ENCODE results near the gene NEBL.

The NEBL gene

DNA sequence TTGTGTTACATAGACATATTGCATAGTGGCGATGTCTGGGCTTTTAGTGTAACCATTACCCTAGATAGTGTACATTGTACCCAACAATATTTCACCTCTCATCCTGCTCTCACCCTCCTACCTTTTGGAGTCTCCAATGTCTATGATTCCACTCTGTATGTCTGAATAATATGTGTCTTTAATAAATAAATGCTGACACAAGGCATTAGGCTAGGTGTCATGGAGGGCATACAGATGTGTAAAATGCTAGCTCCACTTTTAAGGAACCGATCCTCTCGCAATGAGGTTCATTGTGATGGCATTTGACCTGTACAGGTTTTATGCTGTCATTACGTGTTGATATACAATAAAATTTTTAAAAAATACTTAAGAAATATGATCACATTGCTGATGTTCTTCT, 74.3 kb downstream of the NEBL start:
- no peak overlapping the region for H3K4me3 ChIP-seq (replicated peaks; ENCODE audit: low read depth, low read length)
- H3K27me3 ChIP-seq (replicated peaks; ENCODE audit: control insufficient read depth, insufficient read depth, low read length): no peaks in the 10 kb centered on the region
- TF ChIP-seq, protein P1, sequence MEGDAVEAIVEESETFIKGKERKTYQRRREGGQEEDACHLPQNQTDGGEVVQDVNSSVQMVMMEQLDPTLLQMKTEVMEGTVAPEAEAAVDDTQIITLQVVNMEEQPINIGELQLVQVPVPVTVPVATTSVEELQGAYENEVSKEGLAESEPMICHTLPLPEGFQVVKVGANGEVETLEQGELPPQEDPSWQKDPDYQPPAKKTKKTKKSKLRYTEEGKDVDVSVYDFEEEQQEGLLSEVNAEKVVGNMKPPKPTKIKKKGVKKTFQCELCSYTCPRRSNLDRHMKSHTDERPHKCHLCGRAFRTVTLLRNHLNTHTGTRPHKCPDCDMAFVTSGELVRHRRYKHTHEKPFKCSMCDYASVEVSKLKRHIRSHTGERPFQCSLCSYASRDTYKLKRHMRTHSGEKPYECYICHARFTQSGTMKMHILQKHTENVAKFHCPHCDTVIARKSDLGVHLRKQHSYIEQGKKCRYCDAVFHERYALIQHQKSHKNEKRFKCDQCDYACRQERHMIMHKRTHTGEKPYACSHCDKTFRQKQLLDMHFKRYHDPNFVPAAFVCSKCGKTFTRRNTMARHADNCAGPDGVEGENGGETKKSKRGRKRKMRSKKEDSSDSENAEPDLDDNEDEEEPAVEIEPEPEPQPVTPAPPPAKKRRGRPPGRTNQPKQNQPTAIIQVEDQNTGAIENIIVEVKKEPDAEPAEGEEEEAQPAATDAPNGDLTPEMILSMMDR (IDR thresholded peaks at IDR 0.05; ENCODE audit: insufficient read depth, low read length, poor library complexity, severe bottlenecking): no peak
- H3K36me3 ChIP-seq (ENCODE audit: control insufficient read depth, insufficient read depth, low read length): no peaks in the 10 kb centered on the region
- DNase-seq (ENCODE audit: extremely low read depth, insufficient read length): no peak

DNA sequence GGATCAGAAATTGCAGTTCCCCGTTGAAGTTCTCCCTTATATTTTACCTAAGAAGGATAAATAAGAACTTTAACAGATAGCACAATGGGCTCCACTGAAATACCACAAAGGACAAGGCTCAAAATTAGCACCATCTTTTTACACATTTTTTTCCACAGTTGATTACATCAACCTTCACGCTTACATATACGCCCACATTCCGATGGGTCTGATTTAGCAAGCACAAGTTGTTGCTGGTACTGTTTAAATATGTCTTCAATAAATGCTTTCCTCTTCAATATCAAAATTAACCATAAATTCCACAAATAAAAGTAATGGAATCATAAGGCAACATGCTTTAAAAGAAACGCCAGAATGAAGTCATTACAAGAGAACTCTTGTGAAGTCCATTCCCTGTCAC, 79.5 kb downstream of the NEBL start:
- no peaks in the 10 kb centered on the region for H3K36me3 ChIP-seq (ENCODE audit: control insufficient read depth, insufficient read depth, low read length)
- no peaks in the 10 kb centered on the region for H3K27me3 ChIP-seq (replicated peaks; ENCODE audit: control insufficient read depth, insufficient read depth, low read length)
- DNase-seq (ENCODE audit: extremely low read depth, insufficient read length): no peak
- TF ChIP-seq, protein P1 (IDR thresholded peaks at IDR 0.05; ENCODE audit: insufficient read depth, low read length, poor library complexity, severe bottlenecking): no peak
- H3K4me3 ChIP-seq (replicated peaks; ENCODE audit: low read depth, low read length): no peak overlapping the region

DNA sequence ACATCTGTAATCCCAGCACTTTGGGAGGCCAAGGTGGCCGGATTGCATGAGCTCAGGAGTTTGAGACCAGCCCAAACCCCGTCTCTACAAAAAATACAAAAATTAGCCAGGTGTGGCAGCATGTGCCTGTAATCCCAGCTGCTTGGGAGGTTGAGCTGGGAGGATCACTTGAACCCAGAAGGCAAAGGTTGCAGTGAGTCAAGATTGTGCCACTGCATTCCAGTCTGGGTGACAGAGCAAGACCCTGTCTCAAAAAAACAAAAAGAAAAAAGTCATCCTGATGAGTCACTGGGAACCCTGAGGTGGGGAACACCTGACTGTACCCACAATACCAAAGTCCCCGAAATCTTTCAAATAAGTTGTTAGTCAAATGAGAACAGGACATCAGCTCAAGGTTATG, 80.0 kb downstream of the NEBL start:
- no peaks in the 10 kb centered on the region for H3K36me3 ChIP-seq (ENCODE audit: control insufficient read depth, insufficient read depth, low read length)
- TF ChIP-seq, protein P1 (IDR thresholded peaks at IDR 0.05; ENCODE audit: insufficient read depth, low read length, poor library complexity, severe bottlenecking): no peak
- no peak for DNase-seq (ENCODE audit: extremely low read depth, insufficient read length)
- H3K27me3 ChIP-seq (replicated peaks; ENCODE audit: control insufficient read depth, insufficient read depth, low read length): no peaks in the 10 kb centered on the region
- no peak overlapping the region for H3K4me3 ChIP-seq (replicated peaks; ENCODE audit: low read depth, low read length)

DNA sequence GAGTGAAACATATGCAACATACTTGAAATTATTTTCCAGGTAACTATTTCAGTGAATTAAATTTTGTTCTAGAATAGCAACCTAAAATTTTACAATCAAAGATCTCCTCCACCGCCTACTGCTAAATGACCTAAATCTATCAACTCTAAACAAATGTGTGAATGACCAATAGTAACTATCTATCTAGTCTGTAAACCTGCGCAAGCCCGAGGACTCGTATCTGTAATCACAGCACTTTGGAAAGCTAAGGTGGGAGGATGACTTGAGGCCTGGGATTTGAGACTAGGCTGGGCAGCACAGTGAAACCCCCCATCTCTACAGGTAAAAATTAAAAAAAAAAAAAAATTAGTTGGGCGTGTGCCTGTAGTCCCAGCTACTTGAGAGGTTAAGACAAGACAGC, 83.0 kb downstream of the NEBL start:
- TF ChIP-seq, protein P1 (IDR thresholded peaks at IDR 0.05; ENCODE audit: insufficient read depth, low read length, poor library complexity, severe bottlenecking): no peak
- no peak overlapping the region for H3K4me3 ChIP-seq (replicated peaks; ENCODE audit: low read depth, low read length)
- no peaks in the 10 kb centered on the region for H3K27me3 ChIP-seq (replicated peaks; ENCODE audit: control insufficient read depth, insufficient read depth, low read length)
- H3K36me3 ChIP-seq (ENCODE audit: control insufficient read depth, insufficient read depth, low read length): no peaks in the 10 kb centered on the region
- DNase-seq (ENCODE audit: extremely low read depth, insufficient read length): no peak

DNA sequence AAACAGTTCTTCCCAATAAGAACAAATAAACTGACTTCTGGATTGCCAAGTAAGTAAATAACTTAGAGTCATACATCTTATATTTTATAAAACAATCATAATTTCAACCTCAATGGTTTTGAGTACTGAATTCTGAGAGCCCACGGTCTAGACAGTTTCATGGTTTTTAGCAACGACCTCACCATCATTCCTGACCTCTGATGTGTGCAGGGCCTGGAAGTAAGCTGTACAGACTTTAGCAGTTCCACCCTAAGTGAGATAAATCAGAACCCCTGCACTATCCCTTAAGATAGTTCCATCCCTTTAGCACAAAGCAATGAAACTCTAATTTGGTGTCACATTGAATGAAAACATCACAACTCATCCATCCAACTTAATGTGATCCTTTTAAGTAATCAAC, 86.0 kb downstream of the NEBL start:
- H3K36me3 ChIP-seq (ENCODE audit: control insufficient read depth, insufficient read depth, low read length): no peaks in the 10 kb centered on the region
- DNase-seq (ENCODE audit: extremely low read depth, insufficient read length): no peak
- no peaks in the 10 kb centered on the region for H3K27me3 ChIP-seq (replicated peaks; ENCODE audit: control insufficient read depth, insufficient read depth, low read length)
- TF ChIP-seq, protein P1 (IDR thresholded peaks at IDR 0.05; ENCODE audit: insufficient read depth, low read length, poor library complexity, severe bottlenecking): no peak
- H3K4me3 ChIP-seq (replicated peaks; ENCODE audit: low read depth, low read length): no peak overlapping the region

DNA sequence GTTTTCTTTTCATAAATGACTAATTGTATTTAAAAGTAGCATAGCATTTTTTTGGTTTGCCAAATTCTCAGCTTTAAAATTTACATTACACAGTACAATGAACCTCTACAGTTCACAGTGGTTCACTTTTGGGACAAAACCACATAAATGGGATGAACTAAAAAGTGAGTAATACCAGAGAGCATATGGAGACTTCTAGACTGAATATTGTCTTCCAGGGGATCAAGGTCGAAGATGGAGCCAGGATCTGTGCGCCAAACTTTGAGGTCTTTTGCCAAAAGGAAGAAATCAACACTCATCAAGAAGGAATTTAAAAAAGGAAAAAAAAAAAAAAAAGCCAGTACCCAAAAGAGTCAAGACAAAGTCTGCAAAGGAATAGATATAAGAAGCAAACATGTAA, 87.5 kb downstream of the NEBL start:
- TF ChIP-seq, protein P1 (IDR thresholded peaks at IDR 0.05; ENCODE audit: insufficient read depth, low read length, poor library complexity, severe bottlenecking): no peak
- DNase-seq (ENCODE audit: extremely low read depth, insufficient read length): no peak
- Histone ChIP-seq H3K36me3 (ENCODE audit: control insufficient read depth, insufficient read depth, low read length) (no peaks in the 10 kb centered on the region), H3K4me3 (replicated peaks; ENCODE audit: low read depth, low read length) (no peak overlapping the region), H3K27me3 (replicated peaks; ENCODE audit: control insufficient read depth, insufficient read depth, low read length) (no peaks in the 10 kb centered on the region)

All from GM06990 (cell line).